ENCODE measurements around the gene TAB2.

The TAB2 gene

GRCh38 chr6:149325648-149326236, 8.2 kb downstream of the TAB2 start:
- H3K4me1 ChIP-seq (ENCODE audit: insufficient read depth, insufficient read length), result no peaks in the 10 kb centered on the region
- DNase-seq (ENCODE audit: low read depth, low spot score), result no peak

GRCh38 chr6:149327638-149328037, 10.1 kb downstream of the TAB2 start:
- Histone ChIP-seq H3K4me3 (ENCODE audit: insufficient read length, low read depth) (no peak overlapping the region), H3K36me3 (ENCODE audit: insufficient read depth, insufficient read length, low read length) (no peaks in the 10 kb centered on the region), H3K27me3 (ENCODE audit: insufficient read depth, insufficient read length) (no peaks in the 10 kb centered on the region), H3K4me1 (ENCODE audit: insufficient read depth, insufficient read length) (no peaks in the 10 kb centered on the region), H3K9me3 (ENCODE audit: insufficient read depth, low read length) (no peaks in the 10 kb centered on the region), H3K9ac (ENCODE audit: insufficient read length, low read depth) (no peak overlapping the region)
- no peak for TF ChIP-seq SUZ12 (IDR thresholded peaks at IDR 0.05; ENCODE audit: extremely low read depth, insufficient read depth, insufficient read length)
- TF ChIP-seq YY1 (IDR thresholded peaks at IDR 0.05; ENCODE audit: insufficient read depth, insufficient read length), result no peak
- TF ChIP-seq ZNF274 (IDR thresholded peaks at IDR 0.05; ENCODE audit: low read depth, low read length), result no peak
- no peak for DNase-seq (ENCODE audit: low read depth, low spot score)

More at GRCh38 chr6:149325648-149326236, 8.2 kb downstream of the TAB2 start:
- Histone ChIP-seq H3K36me3 (ENCODE audit: insufficient read depth, insufficient read length, low read length) (no peaks in the 10 kb centered on the region), H3K9me3 (ENCODE audit: insufficient read depth, low read length) (no peaks in the 10 kb centered on the region), H3K27me3 (ENCODE audit: insufficient read depth, insufficient read length) (no peaks in the 10 kb centered on the region), H3K4me3 (ENCODE audit: insufficient read length, low read depth) (no peak overlapping the region), H3K9ac (ENCODE audit: insufficient read length, low read depth) (no peak overlapping the region)
- TF ChIP-seq ZNF274 (IDR thresholded peaks at IDR 0.05; ENCODE audit: low read depth, low read length) (no peak), SUZ12 (IDR thresholded peaks at IDR 0.05; ENCODE audit: extremely low read depth, insufficient read depth, insufficient read length) (no peak), YY1 (IDR thresholded peaks at IDR 0.05; ENCODE audit: insufficient read depth, insufficient read length) (no peak)

DNA sequence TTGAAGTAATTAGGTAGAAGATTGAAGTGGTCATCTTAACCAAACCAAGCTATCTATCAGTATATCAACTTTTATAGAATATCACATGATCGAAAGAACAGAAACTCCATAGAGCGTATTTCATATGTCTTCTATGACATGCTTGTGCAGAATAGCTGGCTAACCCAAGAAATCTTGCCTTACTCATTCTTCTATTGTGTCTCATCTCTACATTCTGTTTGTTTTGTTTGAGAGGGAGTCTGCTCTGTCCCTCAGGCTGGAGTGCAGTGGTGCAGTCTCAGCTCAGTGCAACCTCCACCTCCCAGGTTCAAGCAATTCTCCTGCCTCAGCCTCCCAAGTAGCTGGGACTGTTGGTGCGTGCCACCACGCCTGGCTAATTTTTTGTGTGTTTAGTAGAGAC, 10.6 kb downstream of the TAB2 start:
- H3K27me3 ChIP-seq (ENCODE audit: insufficient read depth, insufficient read length), result no peaks in the 10 kb centered on the region
- H3K9me3 ChIP-seq (ENCODE audit: insufficient read depth, low read length), result no peaks in the 10 kb centered on the region
- no peak for DNase-seq (ENCODE audit: low read depth, low spot score)
- no peak overlapping the region for H3K4me3 ChIP-seq (ENCODE audit: insufficient read length, low read depth)
- H3K36me3 ChIP-seq (ENCODE audit: insufficient read depth, insufficient read length, low read length), result no peaks in the 10 kb centered on the region
- TF ChIP-seq SUZ12 (IDR thresholded peaks at IDR 0.05; ENCODE audit: extremely low read depth, insufficient read depth, insufficient read length), result no peak
- TF ChIP-seq ZNF274 (IDR thresholded peaks at IDR 0.05; ENCODE audit: low read depth, low read length), result no peak
- TF ChIP-seq YY1 (IDR thresholded peaks at IDR 0.05; ENCODE audit: insufficient read depth, insufficient read length), result no peak
- no peak overlapping the region for H3K9ac ChIP-seq (ENCODE audit: insufficient read length, low read depth)
- no peaks in the 10 kb centered on the region for H3K4me1 ChIP-seq (ENCODE audit: insufficient read depth, insufficient read length)

- TF ChIP-seq YY1 (IDR thresholded peaks at IDR 0.05; ENCODE audit: insufficient read depth, insufficient read length) (no peak), SUZ12 (IDR thresholded peaks at IDR 0.05; ENCODE audit: extremely low read depth, insufficient read depth, insufficient read length) (no peak), ZNF274 (IDR thresholded peaks at IDR 0.05; ENCODE audit: low read depth, low read length) (no peak)
- Histone ChIP-seq H3K9me3 (ENCODE audit: insufficient read depth, low read length) (no peaks in the 10 kb centered on the region), H3K4me3 (ENCODE audit: insufficient read length, low read depth) (no peak overlapping the region), H3K4me1 (ENCODE audit: insufficient read depth, insufficient read length) (no peaks in the 10 kb centered on the region), H3K36me3 (ENCODE audit: insufficient read depth, insufficient read length, low read length) (no peaks in the 10 kb centered on the region), H3K9ac (ENCODE audit: insufficient read length, low read depth) (no peak overlapping the region), H3K27me3 (ENCODE audit: insufficient read depth, insufficient read length) (no peaks in the 10 kb centered on the region)
- DNase-seq (ENCODE audit: low read depth, low spot score), result no peak
These were observed 12.0 kb downstream of the TAB2 start for GRCh38 chr6:149329529-149329928.

- TF ChIP-seq SUZ12 (IDR thresholded peaks at IDR 0.05; ENCODE audit: extremely low read depth, insufficient read depth, insufficient read length) (no peak), ZNF274 (IDR thresholded peaks at IDR 0.05; ENCODE audit: low read depth, low read length) (no peak), YY1 (IDR thresholded peaks at IDR 0.05; ENCODE audit: insufficient read depth, insufficient read length) (no peak)
- Histone ChIP-seq H3K4me1 (ENCODE audit: insufficient read depth, insufficient read length) (no peaks in the 10 kb centered on the region), H3K4me3 (ENCODE audit: insufficient read length, low read depth) (no peak overlapping the region), H3K27me3 (ENCODE audit: insufficient read depth, insufficient read length) (no peaks in the 10 kb centered on the region), H3K9ac (ENCODE audit: insufficient read length, low read depth) (no peak overlapping the region), H3K9me3 (ENCODE audit: insufficient read depth, low read length) (no peaks in the 10 kb centered on the region), H3K36me3 (ENCODE audit: insufficient read depth, insufficient read length, low read length) (no peaks in the 10 kb centered on the region)
- DNase-seq (ENCODE audit: low read depth, low spot score), result no peak
These were observed 12.6 kb downstream of the TAB2 start for GRCh38 chr6:149330133-149330532.

GRCh38 chr6:149331043-149331807, 13.7 kb downstream of the TAB2 start:
- Histone ChIP-seq H3K36me3 (ENCODE audit: insufficient read depth, insufficient read length, low read length) (no peaks in the 10 kb centered on the region), H3K9me3 (ENCODE audit: insufficient read depth, low read length) (no peaks in the 10 kb centered on the region), H3K4me3 (ENCODE audit: insufficient read length, low read depth) (no peak overlapping the region), H3K4me1 (ENCODE audit: insufficient read depth, insufficient read length) (no peaks in the 10 kb centered on the region), H3K27me3 (ENCODE audit: insufficient read depth, insufficient read length) (no peaks in the 10 kb centered on the region), H3K9ac (ENCODE audit: insufficient read length, low read depth) (no peak overlapping the region)
- DNase-seq (ENCODE audit: low read depth, low spot score), result no peak
- TF ChIP-seq SUZ12 (IDR thresholded peaks at IDR 0.05; ENCODE audit: extremely low read depth, insufficient read depth, insufficient read length), result no peak
- TF ChIP-seq ZNF274 (IDR thresholded peaks at IDR 0.05; ENCODE audit: low read depth, low read length), result no peak
- TF ChIP-seq YY1 (IDR thresholded peaks at IDR 0.05; ENCODE audit: insufficient read depth, insufficient read length), result no peak

DNA sequence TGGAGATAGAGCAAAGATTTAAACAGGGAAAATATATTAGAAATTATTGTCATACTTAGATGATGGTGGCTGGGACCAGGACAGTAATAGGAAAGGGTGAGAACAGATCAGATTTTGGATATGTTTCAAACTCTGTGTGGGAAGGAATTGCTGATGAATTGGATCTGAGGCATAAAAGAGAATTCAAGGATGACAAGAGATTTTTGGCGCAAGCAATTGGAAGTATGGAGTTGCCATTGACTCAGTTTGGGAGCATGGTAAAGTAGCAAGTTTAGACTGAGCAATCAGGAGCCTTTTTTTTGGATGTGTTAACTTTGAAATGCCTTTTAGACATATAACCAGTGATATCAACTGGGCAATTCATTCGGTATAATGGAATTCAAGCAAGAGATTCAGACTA, 14.4 kb downstream of the TAB2 start:
- no peak for DNase-seq (ENCODE audit: low read depth, low spot score)
- no peak overlapping the region for H3K4me3 ChIP-seq (ENCODE audit: insufficient read length, low read depth)
- no peak overlapping the region for H3K9ac ChIP-seq (ENCODE audit: insufficient read length, low read depth)
- H3K9me3 ChIP-seq (ENCODE audit: insufficient read depth, low read length), result no peaks in the 10 kb centered on the region
- H3K27me3 ChIP-seq (ENCODE audit: insufficient read depth, insufficient read length), result no peaks in the 10 kb centered on the region
- no peak for TF ChIP-seq YY1 (IDR thresholded peaks at IDR 0.05; ENCODE audit: insufficient read depth, insufficient read length)
- no peak for TF ChIP-seq ZNF274 (IDR thresholded peaks at IDR 0.05; ENCODE audit: low read depth, low read length)
- no peak for TF ChIP-seq SUZ12 (IDR thresholded peaks at IDR 0.05; ENCODE audit: extremely low read depth, insufficient read depth, insufficient read length)
- no peaks in the 10 kb centered on the region for H3K36me3 ChIP-seq (ENCODE audit: insufficient read depth, insufficient read length, low read length)
- H3K4me1 ChIP-seq (ENCODE audit: insufficient read depth, insufficient read length), result no peaks in the 10 kb centered on the region
